DND-41 (cell line): Measurements from ENCODE around the gene MICAL3.

Experiments
- EZH2 ChIP-seq: IDR thresholded peaks from 3 replicates; pipeline ENCODE4 v1.6.1; 2012; ENCODE audit warnings: borderline replicate concordance, low read depth, mild to moderate bottlenecking, moderate library complexity, low read length, inconsistent platforms; ENCODE audit not compliant: severe bottlenecking
- TF ChIP-seq, protein P1 (sequence below): IDR thresholded peaks from 2 replicates; pipeline ENCODE4 v1.5.1; 2012; ENCODE audit warnings: borderline replicate concordance, low read length, moderate library complexity, mild to moderate bottlenecking; ENCODE audit not compliant: poor library complexity, severe bottlenecking; ENCODE audit errors: extremely low read depth

DNA sequence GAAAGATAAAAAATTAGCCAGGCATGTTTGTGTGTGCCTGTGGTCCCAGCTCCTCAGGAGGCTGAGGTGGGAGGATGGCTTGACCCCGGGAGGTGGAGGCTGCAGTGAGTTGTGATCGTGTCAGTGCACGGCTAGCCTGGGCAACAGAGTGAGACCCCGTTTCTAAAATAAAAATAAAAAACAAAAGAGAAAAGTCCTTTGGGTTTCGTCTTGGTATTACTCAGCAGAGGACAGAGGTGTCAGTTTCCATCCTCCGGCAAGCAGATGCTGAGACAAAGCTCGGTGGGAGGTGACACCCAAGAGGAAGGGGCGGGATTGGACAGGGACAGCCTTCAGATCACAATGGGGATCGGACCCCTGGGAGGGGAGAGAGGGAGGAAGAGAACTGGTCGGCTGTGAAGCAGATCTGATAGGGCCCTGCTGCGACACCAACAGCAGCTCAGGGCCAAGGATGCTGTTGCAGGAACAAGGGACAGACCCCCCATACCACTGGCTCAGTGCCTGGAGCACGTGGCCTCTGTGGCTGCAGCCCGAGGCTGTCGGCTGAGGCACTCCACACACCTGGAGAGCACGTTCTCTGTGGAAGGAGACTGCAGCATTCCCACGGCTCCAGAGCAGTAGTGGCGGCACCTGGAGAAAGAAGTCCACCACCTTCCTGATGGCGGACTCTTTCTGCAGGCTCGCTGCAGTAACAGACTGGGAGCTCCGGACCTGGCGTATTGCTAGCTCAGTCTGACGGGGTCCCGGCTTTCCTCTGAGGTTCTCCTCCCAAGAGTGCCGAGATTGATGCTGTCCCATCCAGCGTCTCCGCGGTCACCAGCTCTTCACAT is 244.9 kb downstream of the MICAL3 start:
- no peak for TF ChIP-seq EZH2
- TF ChIP-seq, protein P1, sequence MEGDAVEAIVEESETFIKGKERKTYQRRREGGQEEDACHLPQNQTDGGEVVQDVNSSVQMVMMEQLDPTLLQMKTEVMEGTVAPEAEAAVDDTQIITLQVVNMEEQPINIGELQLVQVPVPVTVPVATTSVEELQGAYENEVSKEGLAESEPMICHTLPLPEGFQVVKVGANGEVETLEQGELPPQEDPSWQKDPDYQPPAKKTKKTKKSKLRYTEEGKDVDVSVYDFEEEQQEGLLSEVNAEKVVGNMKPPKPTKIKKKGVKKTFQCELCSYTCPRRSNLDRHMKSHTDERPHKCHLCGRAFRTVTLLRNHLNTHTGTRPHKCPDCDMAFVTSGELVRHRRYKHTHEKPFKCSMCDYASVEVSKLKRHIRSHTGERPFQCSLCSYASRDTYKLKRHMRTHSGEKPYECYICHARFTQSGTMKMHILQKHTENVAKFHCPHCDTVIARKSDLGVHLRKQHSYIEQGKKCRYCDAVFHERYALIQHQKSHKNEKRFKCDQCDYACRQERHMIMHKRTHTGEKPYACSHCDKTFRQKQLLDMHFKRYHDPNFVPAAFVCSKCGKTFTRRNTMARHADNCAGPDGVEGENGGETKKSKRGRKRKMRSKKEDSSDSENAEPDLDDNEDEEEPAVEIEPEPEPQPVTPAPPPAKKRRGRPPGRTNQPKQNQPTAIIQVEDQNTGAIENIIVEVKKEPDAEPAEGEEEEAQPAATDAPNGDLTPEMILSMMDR, result no peak
